K562 (cell line): ENCODE data around the gene PIGQ. TPM values are rescaled to one million over a fixed set of nuclear protein-coding genes. Genes with fewer than 3 reads are reported as not detected.

Experiments
- CBX3 ChIP-seq, 2 experiments: IDR thresholded peaks; 1 replicate in 1 of 2; 2 replicates in 1 of 2; pipeline ENCODE4 v1.6.1; 2012; ENCODE audit warnings: inconsistent platforms in 2 of 2, low read length in 2 of 2, borderline replicate concordance in 1 of 2, control low read depth in 1 of 2
- CCNT2 ChIP-seq: IDR thresholded peaks from 2 replicates; pipeline ENCODE4 v1.6.1; 2011; ENCODE audit warnings: borderline replicate concordance, low read depth, mild to moderate bottlenecking, moderate library complexity, mixed read lengths, low read length; ENCODE audit not compliant: insufficient read length; ENCODE audit errors: extremely low read depth
- CREB1 ChIP-seq, 2 experiments: sonication (generic) in 1 of 2; formaldehyde crosslinking in 1 of 2; IDR thresholded peaks; 2 replicates each; pipeline versions ENCODE4 v1.6.1 to v1.8.0; 2012 to 2022; ENCODE audit warnings: inconsistent platforms in 1 of 2, mild to moderate bottlenecking in 1 of 2, missing genetic modification reagents in 1 of 2, moderate library complexity in 1 of 2
- FOXK2 ChIP-seq, 2 experiments: fragments of 450-650 bp; IDR thresholded peaks in 1 of 2; conservative IDR thresholded peaks in 1 of 2; 2 replicates each; pipeline ENCODE4 v1.6.1; 2016; ENCODE audit warnings: low read depth in 2 of 2, mild to moderate bottlenecking in 1 of 2
- HMG20B ChIP-seq: fragments of 250-450 bp; sonication (Bioruptor Pico); IDR thresholded peaks from 2 replicates; pipeline ENCODE4 v1.5.0; 2021; ENCODE audit warnings: mild to moderate bottlenecking
- L3MBTL2 ChIP-seq: fragments of 450-650 bp; IDR thresholded peaks from 2 replicates; pipeline ENCODE4 v1.6.1; 2016; ENCODE audit warnings: mild to moderate bottlenecking, moderate library complexity
- MBD2 ChIP-seq: sonication (generic); IDR thresholded peaks from 2 replicates; pipeline ENCODE4 v1.6.1; 2016; ENCODE audit warnings: low read depth, borderline replicate concordance
- NBN ChIP-seq: fragments of 450-650 bp; IDR thresholded peaks from 2 replicates; pipeline ENCODE4 v1.6.1; 2016; ENCODE audit warnings: low read depth, mild to moderate bottlenecking
- NFXL1 ChIP-seq: fragments of 450-650 bp; formaldehyde crosslinking; IDR thresholded peaks from 2 replicates; pipeline ENCODE4 v1.4.0; 2021; ENCODE audit warnings: mild to moderate bottlenecking
- NKRF ChIP-seq: fragments of 450-650 bp; IDR thresholded peaks from 2 replicates; pipeline ENCODE4 v1.6.1; 2016; ENCODE audit warnings: borderline replicate concordance
- POLR3A ChIP-seq: IDR thresholded peaks from 2 replicates; pipeline ENCODE4 v1.6.1; 2011; ENCODE audit warnings: borderline replicate concordance, mild to moderate bottlenecking, moderate library complexity; ENCODE audit not compliant: insufficient read length, insufficient read depth; ENCODE audit errors: extremely low read depth
- PPARD ChIP-seq: fragments of 250-450 bp; sonication (Bioruptor Pico); IDR thresholded peaks from 2 replicates; pipeline ENCODE4 v1.8.0; 2022; ENCODE audit warnings: inconsistent platforms, mild to moderate bottlenecking, moderate library complexity
- PYGO2 ChIP-seq: fragments of 450-650 bp; IDR thresholded peaks from 2 replicates; pipeline ENCODE4 v1.6.1; 2016; ENCODE audit warnings: mild to moderate bottlenecking, missing genetic modification characterization, moderate library complexity, missing compliant biosample characterization
- RBM34 ChIP-seq: fragments of 200-400 bp; formaldehyde crosslinking; IDR thresholded peaks from 2 replicates; pipeline ENCODE4 v1.6.1; 2018; ENCODE audit warnings: low read length, borderline replicate concordance; ENCODE audit not compliant: insufficient read depth
- SAFB2 ChIP-seq: fragments of 200-400 bp; formaldehyde crosslinking; IDR thresholded peaks from 2 replicates; pipeline ENCODE4 v1.6.1; 2018; ENCODE audit warnings: borderline replicate concordance, low read length, low read depth, moderate library complexity; ENCODE audit not compliant: severe bottlenecking
- SETDB1 ChIP-seq: IDR thresholded peaks from one replicate; pipeline ENCODE4 v1.6.1; 2012; ENCODE audit warnings: low read length, control low read depth, inconsistent platforms
- STAT5A ChIP-seq: IDR thresholded peaks from 2 replicates; pipeline ENCODE4 v1.6.1; 2012; ENCODE audit warnings: low read length, inconsistent platforms, borderline replicate concordance
- STAT5B ChIP-seq: fragments of 250-450 bp; sonication (Bioruptor Pico); IDR thresholded peaks from 2 replicates; pipeline ENCODE4 v1.8.0; 2021; ENCODE audit warnings: mild to moderate bottlenecking, inconsistent platforms
- TCF3 ChIP-seq: sonication (generic); formaldehyde crosslinking; IDR thresholded peaks from 2 replicates; pipeline ENCODE4 v1.4.0; 2020; ENCODE audit warnings: mild to moderate bottlenecking, missing genetic modification reagents
- YBX1 ChIP-seq: fragments of 450-650 bp; IDR thresholded peaks from 2 replicates; pipeline ENCODE4 v1.7.1; 2016; ENCODE audit warnings: mild to moderate bottlenecking
- ZNF431 ChIP-seq: sonication (generic); formaldehyde crosslinking; IDR thresholded peaks from 2 replicates; pipeline ENCODE4 v1.8.0; 2022; ENCODE audit warnings: mild to moderate bottlenecking, missing genetic modification reagents
- polyA plus RNA-seq, 8 experiments: library from polyadenylated mRNA; depleted of rRNA in 4 of 8; stranded (reverse) in 5 of 8; unstranded in 3 of 8; fragments of >200 nt; fragmentation: Nextera tagmentation in 2 of 8; fragmentation: Illumina TruSeq in 1 of 8; extraction: Ambion mirVana in 2 of 8; extraction: Trizol in 1 of 8; gene quantifications; 2 replicates each; pipeline versions ENCODE4 v1.2.1 to v1.2.3, GENCODE V29; 2011 to 2014; ENCODE audit warnings: inconsistent platforms in 1 of 8, missing spikeins in 1 of 8
- total RNA-seq, 7 experiments: library from RNA; depleted of rRNA in 6 of 7; stranded (reverse); fragments of >200 nt in 6 of 7; fragmentation: Illumina TruSeq in 2 of 7; extraction: Trizol in 2 of 7; gene quantifications; 2 replicates each; pipeline versions ENCODE4 v1.2.1 to v1.2.3, GENCODE V29; 2011 to 2021; ENCODE audit warnings: low replicate concordance in 1 of 7
- TF ChIP-seq, protein P1 (sequence below): fragments of 200-800 bp; sonication (Bioruptor generic); IDR thresholded peaks from 2 replicates; pipeline ENCODE4 v1.6.1; 2017; ENCODE audit warnings: missing genetic modification characterization, missing compliant biosample characterization
- TF ChIP-seq, protein P2 (sequence below), 2 experiments: fragments of 450-650 bp; IDR thresholded peaks; 2 replicates each; pipeline ENCODE4 v1.6.1; 2016

Gene PIGQ
- total and polyA plus RNA-seq, 9 of the 15 experiments (the other 6 are each of a cell fraction or from before 2014, with no cell fraction given) = 0.20 to 49.6 (median 11.7) TPM

DNA sequence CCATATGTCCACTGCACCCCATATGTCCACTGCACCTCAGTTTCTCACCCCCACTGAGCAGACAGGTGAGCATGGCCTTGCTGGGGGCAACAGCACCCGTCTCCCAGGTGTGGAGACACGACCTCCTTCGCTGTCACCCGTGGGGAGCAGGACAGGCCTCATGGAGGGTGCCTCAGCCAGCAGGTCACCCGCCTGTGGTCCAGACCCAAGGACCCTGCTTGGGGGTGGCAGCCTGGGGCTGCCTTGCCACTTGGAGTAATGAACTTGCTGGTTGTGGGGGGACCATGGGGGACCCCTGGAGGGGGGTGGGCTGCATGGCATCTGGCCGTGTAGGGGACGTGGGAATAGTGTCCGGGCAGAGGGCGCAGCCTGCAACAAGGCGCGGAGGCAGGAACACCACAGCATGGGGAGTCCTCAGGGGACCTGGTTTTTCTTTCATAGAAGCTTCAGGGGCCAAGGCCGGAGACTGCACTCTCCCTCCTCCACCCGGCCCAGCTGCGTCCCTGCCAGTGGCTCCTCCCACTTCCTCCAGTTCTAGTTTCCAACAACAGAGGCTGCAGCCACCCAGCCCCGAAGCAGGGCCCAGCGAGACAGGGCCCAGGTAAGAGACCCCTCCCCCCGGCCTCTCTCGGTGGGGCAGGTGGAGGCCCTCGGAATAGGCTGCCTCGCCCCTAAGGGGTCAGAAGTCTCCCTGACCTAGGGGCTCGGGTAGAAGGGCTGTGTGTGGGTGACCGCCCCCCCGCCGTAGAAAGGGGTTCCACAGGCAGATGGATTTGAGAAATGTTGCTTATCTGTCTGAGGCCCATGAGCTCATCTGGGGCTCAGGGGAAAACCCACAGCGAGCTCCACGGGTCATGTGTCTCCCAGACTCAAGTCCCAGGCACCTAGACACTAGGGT is 3.0 kb upstream of the PIGQ start, which contains the start of gene NHLRC4 (continued):
- TF ChIP-seq RBM34 (no peak), CREB1 (IDR thresholded peaks at IDR 0.05) (no peak; the same call in 1 of the 2 replicates), CREB1 (CRISPR knock-in tag; IDR thresholded peaks at IDR 0.05) (no peak), ZNF431 (CRISPR knock-in tag) (no peak), CCNT2 (peak; percentile 57), CBX3 (IDR thresholded peaks at IDR 0.05; ENCODE audit: borderline replicate concordance in 1 of 2, low read length in 2 of 2) (no peak), TCF3 (CRISPR knock-in tag) (peak; percentile 53), MBD2 (0 out of 2 replicates have a peak, but pooled peaks have one; percentile 34), STAT5A (no peak), L3MBTL2 (peak; percentile 73), STAT5B (CRISPR knock-in tag) (no peak), HMG20B (CRISPR knock-in tag) (no peak), NBN (peak; percentile 90), NKRF (no peak; the same call in 1 of the 2 replicates), PPARD (no peak), SAFB2 (no peak), NFXL1 (CRISPR knock-in tag) (no peak), FOXK2 (conservative IDR thresholded peaks at IDR 0.05 in 1 of 2, IDR thresholded peaks at IDR 0.05 in 1 of 2; ENCODE audit: low read depth in 2 of 2) (0 out of 4 replicates have a peak, but pooled peaks of 1 of the 2 experiments have one; percentile 36), YBX1 (no peak), SETDB1 (no peak), PYGO2 (tag) (no peak), POLR3A (no peak)
- TF ChIP-seq, protein P1, sequence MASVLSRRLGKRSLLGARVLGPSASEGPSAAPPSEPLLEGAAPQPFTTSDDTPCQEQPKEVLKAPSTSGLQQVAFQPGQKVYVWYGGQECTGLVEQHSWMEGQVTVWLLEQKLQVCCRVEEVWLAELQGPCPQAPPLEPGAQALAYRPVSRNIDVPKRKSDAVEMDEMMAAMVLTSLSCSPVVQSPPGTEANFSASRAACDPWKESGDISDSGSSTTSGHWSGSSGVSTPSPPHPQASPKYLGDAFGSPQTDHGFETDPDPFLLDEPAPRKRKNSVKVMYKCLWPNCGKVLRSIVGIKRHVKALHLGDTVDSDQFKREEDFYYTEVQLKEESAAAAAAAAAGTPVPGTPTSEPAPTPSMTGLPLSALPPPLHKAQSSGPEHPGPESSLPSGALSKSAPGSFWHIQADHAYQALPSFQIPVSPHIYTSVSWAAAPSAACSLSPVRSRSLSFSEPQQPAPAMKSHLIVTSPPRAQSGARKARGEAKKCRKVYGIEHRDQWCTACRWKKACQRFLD (CRISPR knock-in tag) = no peak; the same call in 1 of the 2 replicates
- TF ChIP-seq, protein P2, sequence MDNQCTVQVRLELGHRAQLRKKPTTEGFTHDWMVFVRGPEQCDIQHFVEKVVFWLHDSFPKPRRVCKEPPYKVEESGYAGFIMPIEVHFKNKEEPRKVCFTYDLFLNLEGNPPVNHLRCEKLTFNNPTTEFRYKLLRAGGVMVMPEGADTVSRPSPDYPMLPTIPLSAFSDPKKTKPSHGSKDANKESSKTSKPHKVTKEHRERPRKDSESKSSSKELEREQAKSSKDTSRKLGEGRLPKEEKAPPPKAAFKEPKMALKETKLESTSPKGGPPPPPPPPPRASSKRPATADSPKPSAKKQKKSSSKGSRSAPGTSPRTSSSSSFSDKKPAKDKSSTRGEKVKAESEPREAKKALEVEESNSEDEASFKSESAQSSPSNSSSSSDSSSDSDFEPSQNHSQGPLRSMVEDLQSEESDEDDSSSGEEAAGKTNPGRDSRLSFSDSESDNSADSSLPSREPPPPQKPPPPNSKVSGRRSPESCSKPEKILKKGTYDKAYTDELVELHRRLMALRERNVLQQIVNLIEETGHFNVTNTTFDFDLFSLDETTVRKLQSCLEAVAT (IDR thresholded peaks at IDR 0.05) = no peak
